Ureter (tissue), 1 donor: ENCODE data around the gene ERAL1. TPM values are rescaled to one million over a fixed set of nuclear protein-coding genes. Genes with fewer than 3 reads are reported as not detected.
"Not testable (repeated sequence)": the region's sequence is repeated elsewhere in the genome, so short reads cannot be mapped to it uniquely, and the experiment has no call there.

ENCODE experiments used
- DNase-seq: peaks from one replicate; pipeline ENCODE4 v3.0.0-alpha.2; 2020; ENCODE audit warnings: low spot score
- total RNA-seq: library from RNA; stranded (reverse); gene quantifications from one replicate; pipeline ENCODE4 v1.2.4, GENCODE V29; 2023
- donor health status: DM: yes; HTN: yes; CAD: no.

The ERAL1 gene
- total RNA-seq, 1 donor from 2014 or later, result 40.3 TPM

- no peak for DNase-seq
Observed at GRCh38 chr17:28853295-28853694, 1.5 kb upstream of the ERAL1 start.

GRCh38 chr17:28855336-28855679 lies 492 bp downstream of the ERAL1 start:
- DNase-seq, result no peak

GRCh38 chr17:28856028-28856574 lies 1.3 kb downstream of the ERAL1 start:
- DNase-seq, result no peak

GRCh38 chr17:28857905-28858800 lies 3.3 kb downstream of the ERAL1 start:
- DNase-seq, result no peak

- no peak for DNase-seq
Observed at GRCh38 chr17:28858801-28859355, 4.1 kb downstream of the ERAL1 start.

- no peak for DNase-seq
Observed at GRCh38 chr17:28860363-28860808, 5.6 kb downstream of the ERAL1 start.

- DNase-seq, result no peak
Observed at GRCh38 chr17:28861393-28862203, 6.8 kb downstream of the ERAL1 start.

- no peak for DNase-seq
Observed at GRCh38 chr17:28862561-28862960, 7.7 kb downstream of the ERAL1 start.

- DNase-seq, result no peak
Observed at GRCh38 chr17:28863953-28864352, 9.1 kb downstream of the ERAL1 start.

GRCh38 chr17:28864991-28865849 lies 10.4 kb downstream of the ERAL1 start:
- DNase-seq, result no peak

GRCh38 chr17:28865946-28866752 lies 11.3 kb downstream of the ERAL1 start:
- no peak for DNase-seq

GRCh38 chr17:28867276-28867675 lies 12.5 kb downstream of the ERAL1 start:
- no peak for DNase-seq

- no peak for DNase-seq
Observed at GRCh38 chr17:28871056-28871579, 16.3 kb downstream of the ERAL1 start.

GRCh38 chr17:28873839-28874238 lies 19.0 kb downstream of the ERAL1 start:
- DNase-seq, result no peak

GRCh38 chr17:28874750-28875149 lies 19.9 kb downstream of the ERAL1 start:
- no peak for DNase-seq

- DNase-seq, result no peak
Observed at GRCh38 chr17:28875848-28876550, 21.2 kb downstream of the ERAL1 start.

- DNase-seq, result not testable (repeated sequence)
Observed at GRCh38 chr17:28877150-28877711, 22.4 kb downstream of the ERAL1 start.

- no peak for DNase-seq
Observed at GRCh38 chr17:28878158-28878910, 23.5 kb downstream of the ERAL1 start.
